ENCODE measurements around the gene SMOC2.
"Not testable (repeated sequence)": the region's sequence is repeated elsewhere in the genome, so short reads cannot be mapped to it uniquely, and the experiment has no call there.

The SMOC2 gene

DNA sequence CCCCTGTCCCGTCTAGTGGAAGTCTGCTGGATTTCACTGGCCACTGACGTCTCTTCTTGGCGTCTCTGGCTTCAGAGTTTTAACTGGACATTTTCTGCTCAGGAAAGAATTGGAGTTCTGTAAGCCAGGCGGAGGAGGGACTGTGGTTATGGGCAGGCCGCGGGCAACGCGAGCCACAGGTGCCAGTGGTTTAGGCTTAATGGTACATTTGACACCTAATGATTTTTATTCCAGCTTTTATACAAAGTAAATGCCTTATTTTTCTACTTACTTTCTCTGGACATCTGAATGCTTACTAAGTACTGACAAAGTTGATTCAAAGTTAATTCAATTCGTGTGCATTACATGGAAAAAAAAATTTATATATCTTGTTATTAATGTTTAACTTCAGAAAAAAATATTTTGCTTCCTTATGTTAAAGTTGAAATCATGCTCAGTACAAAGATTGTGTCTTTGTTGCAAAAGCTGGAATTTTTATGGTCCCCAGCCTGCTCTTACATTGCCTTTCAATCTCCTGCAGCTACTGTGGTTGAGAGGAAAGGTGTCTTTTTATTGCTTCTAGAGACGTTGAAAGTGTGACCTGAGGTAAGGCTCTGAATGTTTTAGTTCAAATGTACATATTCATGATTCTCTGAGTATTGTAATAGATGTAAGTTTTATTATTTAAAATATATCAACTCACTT, 231.0 kb downstream of the SMOC2 start:
- DNase-seq (ENCODE audit: extremely low read depth, low read depth): no peak
- no peak for TF ChIP-seq CTCF (IDR thresholded peaks at IDR 0.05; ENCODE audit: low read depth, low read length)

DNA sequence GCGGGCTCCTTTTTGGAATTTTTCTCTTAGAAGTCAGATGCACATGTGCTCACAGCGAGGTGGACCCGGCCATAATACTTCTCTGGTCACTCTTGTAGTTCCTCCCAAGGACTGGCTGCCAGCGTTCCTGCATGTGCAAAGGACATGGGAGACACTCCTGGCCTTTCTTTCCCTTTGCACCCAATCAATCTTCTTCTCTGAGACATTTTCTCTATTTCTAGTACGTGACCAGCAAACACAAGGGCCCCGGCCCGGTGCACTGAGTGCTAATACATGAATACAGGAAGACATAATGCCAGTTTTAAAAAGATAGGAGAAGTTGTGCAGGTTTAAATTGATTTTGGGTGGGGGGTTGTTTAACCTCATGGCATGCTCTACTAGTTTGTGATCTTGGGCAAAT, 233.6 kb downstream of the SMOC2 start:
- no peak for TF ChIP-seq CTCF (IDR thresholded peaks at IDR 0.05; ENCODE audit: low read depth, low read length)
- no peak for DNase-seq (ENCODE audit: extremely low read depth, low read depth)

GRCh38 chr6:168675375-168675774, 234.4 kb downstream of the SMOC2 start:
- DNase-seq (ENCODE audit: extremely low read depth, low read depth): no peak
- no peak for TF ChIP-seq CTCF (IDR thresholded peaks at IDR 0.05; ENCODE audit: low read depth, low read length)

DNA sequence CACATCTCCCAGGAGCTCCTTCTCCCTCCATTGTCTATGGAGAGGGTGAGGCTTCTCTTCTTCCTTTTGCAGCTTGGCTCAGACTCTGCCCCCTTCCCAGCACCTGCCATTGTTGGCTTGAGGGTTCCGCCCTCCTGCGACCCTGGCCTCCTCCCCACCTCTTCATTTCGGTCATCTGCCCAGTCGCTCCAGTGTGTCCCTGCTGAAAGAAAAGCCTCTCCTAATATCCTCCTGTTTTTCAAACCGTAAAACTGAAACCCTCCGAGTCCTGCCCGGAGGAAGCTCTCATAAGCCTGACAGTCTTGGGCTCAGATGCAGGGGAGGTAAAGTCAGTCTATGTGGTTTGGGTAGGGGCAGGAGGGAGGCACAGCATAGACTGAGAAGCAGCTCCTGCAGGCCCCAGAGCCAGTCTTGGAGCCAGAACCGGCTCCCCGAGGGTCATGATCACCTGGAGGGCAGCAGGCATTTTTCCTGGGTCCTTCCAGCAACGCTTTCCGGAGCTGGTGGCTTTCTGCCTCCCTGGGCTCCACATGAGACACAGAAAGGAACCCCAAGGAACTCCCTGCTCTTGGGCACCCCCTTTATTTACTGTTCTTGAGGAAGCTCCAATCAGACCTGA, 235.1 kb downstream of the SMOC2 start:
- no peak for TF ChIP-seq CTCF (IDR thresholded peaks at IDR 0.05; ENCODE audit: low read depth, low read length)
- no peak for DNase-seq (ENCODE audit: extremely low read depth, low read depth)

- DNase-seq (ENCODE audit: extremely low read depth, low read depth): no peak
Observed at GRCh38 chr6:168676552-168677322, 235.8 kb downstream of the SMOC2 start.

DNA sequence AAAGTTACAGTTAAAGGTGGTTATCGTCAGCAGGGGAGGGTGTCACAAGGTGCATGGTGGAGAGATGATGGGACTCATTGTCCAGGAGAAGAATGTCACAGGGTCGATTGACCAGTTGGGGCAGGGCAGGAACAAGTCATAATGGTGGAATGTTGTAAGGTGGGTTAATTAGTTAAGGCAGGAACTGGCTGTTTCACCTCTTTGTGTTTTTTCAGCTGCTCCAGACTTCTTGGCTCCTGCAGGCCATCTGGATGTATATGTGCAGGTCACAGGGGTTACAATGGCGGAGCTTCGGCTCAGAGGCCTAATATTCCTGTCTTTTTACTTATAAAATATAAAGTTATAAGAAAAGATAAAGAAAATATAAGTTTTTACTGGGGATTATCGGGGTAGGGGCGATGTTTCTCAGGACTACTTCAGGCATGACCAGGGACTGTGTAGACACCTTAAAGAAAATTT, 236.4 kb downstream of the SMOC2 start:
- DNase-seq (ENCODE audit: extremely low read depth, low read depth): not testable (repeated sequence)

More at GRCh38 chr6:168676552-168677322, 235.8 kb downstream of the SMOC2 start:
- no peak for TF ChIP-seq CTCF (IDR thresholded peaks at IDR 0.05; ENCODE audit: low read depth, low read length)

DNA sequence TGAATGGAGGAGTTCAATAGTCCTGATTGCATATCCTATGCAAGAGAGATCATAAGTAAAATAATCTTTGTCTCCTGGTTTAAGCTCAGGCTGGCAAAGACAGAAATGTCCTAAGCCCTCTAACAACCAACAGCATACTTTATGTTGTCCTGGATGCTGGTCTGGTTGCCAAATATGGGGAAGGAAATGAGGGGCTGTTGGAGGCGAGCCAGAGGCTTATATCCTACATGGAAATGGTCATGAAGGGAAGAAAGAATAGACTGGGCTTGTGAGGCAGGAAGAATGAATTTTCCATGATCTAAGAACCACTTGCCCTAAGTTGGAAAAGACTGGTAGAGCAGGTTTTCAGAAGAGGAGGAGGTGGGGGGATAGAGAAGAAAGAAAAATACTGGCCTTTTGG, 237.1 kb downstream of the SMOC2 start:
- TF ChIP-seq CTCF (IDR thresholded peaks at IDR 0.05; ENCODE audit: low read depth, low read length): no peak
- no peak for DNase-seq (ENCODE audit: extremely low read depth, low read depth)

Measured in AG09319 (cell line).